Activated T-cell treated with anti-CD3 and anti-CD28 coated beads for 4 hours (primary cell): ENCODE results near the gene MAP2K7.
A peak's percentile ranks its signal among the peaks of the same experiment; 100 is the strongest.

Source experiments
- DNase-seq: peaks from one replicate; pipeline ENCODE4 v3.0.0-alpha.2; 2020

MAP2K7 gene

DNA sequence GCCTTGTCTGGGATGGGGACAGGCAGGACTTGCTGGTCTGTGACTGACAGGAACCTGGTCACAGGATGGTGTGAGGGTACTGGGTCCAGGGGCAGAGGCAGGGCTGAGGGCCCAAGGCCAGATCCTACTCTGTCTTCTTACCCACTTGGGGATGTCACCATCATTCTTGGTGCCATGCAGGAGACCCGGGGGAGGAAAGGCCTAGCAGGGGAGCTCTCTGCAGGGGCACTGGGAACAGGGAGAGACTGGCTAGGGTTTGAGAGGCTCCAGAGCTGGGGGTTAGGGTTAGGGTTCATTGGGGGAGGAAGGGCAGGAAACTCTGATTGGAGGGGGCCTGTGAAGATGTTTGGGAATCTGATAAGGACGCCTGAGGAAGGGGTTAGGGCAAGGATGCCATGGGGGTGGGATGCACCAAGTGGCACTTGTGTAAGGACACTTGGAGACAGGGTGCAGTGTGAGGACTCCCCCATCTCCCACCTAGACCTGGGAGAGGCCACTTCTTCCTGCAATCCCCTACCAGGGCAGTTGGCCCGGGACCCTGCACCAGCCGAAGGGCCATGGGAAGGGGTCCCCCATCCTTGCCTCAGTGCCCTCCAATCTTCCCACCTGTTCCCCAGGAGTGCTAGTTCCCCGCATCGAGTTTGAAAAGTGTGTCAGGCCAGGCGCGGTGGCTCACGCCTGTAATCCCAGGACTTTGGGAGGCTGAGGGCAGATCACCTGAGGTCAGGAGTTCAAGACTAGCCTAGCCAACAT, 36.4 kb upstream of the MAP2K7 start:
- no peak for DNase-seq

DNA sequence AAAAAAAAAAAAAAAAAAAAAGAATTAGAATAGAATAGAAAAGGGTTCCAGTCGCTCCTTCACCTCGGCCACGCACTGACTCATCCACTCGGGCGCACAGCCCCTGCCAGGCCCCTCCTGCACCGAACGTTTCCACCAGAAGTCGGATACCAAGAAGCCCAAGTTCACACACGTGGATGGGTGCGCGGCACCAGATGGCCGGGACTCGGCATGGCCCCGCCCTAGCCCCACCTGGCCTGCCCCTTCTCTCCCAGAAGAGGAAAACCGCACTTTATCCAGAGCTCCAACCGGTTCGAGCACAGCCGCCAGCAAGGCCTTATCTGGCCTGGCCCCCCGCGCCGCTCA, 35.4 kb upstream of the MAP2K7 start:
- no peak for DNase-seq

DNA sequence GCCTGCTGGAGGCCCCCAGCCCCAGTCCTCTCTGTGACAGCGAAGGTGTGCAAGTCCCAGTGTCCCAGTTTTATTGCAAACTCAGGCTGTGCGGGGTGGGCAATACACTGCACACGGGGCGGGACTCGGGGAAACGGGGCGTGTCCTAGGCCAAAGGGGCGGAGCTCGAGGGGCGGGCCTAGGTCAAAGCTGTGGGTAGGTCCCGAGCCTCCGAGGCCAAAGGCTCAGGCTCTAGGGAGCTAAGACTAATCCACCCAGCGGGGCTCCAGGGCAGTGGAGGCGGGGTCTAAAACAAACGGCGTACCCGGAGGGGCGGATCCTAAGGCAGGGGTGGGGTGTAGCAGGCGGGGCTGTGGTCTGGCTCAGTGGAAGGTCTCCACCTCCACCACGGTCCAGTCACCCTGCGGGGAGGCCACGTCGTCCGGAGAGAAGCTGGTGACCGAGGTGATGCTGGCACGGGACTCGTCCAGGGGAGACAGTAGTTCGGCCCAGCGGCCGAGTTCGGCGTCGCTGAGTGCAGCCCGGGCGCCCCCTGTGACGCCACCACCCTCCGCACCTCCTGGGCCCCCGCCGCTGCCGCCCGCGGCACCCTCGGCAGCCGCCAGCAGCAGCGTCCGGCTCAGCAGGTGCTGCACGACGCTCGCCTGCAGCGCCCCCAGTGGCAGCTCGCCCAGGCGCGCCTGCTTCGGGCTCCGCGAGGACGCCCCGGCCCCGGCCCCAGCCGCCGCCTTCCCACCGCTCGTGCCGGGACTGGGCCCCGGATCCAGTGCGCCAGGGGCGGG, 34.8 kb upstream of the MAP2K7 start:
- DNase-seq = peak; percentile 66

DNA sequence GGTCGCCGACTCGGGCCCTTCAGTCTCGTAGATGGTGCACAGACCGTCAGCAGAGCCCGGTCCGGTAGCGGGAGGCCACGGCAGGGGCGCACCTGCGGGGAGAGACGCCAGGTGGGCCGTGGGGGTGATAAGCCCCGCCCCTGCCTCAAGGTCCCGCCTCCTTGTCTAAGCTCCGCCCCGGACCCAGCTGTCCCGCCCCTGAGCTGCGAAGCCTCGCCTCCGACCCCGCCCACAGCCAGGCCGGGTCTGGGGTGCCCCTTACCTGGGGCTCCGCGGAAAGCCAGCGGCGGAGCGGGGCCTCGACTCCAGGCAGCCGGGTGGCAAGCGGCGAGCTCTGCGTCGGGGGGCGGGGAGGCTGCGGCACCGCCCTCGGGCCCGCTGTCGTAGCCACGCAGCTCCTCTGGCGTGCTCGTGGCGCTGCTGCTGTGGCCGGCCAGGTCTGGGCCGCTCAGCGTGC, 34.2 kb upstream of the MAP2K7 start:
- peak; percentile 77 for DNase-seq

DNA sequence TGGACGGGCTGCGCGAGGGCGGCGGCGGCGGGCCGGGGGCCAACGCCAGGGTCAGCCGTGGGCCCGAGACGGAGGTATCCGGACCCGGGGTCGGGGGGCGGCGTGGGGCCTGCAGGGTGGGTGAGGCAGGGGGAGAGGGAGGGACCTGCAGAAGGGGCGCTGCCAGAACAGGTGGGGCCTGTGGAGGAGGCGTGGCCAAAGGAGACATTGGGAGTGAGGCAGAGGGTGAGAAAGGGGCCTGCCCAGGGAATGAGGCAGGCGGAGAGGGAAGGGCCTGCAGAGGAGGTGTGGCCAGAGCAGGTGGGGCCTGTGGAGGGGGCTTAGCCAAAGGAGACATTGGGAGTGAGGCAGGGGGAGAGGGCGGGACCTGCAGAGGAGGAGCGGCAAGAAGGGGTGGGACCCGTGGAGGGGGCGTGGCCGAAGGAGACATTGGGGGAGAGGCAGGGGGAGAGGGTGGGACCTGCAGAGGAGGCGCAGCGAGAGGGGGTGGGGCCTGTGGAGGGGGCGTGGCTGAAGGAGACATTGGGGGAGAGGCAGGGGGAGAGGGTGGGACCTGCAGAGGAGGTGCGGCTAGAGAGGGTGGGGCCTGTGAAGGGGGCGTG, 33.7 kb upstream of the MAP2K7 start:
- DNase-seq = peak; percentile 35

DNA sequence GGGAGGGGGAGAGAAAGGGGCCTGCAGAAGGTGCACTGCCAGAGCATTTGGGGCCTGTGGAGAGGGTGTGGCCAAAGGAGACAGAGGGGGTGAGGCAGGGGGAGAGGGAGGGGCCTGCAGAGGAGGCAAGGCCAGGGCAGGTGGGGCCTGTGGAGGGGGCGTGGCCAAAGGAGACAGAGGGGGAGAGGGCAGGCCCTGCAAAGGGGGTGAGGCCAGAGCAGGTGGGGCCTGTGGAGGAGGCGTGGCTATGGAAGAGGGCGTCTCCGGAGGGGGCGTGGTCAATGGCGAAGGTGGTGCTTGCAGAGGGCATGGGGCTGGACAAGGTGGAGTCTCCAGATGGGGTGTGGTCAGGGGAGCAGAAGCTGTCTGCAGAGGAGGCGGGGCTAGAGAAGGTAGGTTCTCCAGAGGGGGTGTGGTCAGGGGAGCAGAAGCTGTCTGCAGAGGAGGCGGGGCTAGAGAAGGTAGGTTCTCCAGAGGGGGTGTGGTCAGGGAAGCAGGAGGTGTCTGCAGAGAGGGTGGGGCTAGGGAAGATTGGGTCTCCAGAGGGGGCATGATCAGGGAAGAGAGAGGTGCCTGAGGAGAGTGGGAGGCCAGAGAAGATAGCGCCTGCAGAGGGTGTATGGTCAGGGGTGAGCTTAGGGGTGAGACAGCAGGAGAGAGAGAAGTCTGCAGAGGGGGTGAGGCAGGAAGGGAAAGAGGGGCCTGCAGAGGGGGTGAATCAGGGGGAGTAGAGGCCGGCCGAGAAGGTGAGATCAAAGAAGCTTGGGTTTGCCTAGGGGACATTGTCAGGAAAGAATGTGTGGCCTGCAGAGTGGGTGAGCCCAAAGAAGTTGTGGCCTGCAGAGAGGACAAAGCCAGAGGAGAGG, 32.9 kb upstream of the MAP2K7 start:
- no peak for DNase-seq

DNA sequence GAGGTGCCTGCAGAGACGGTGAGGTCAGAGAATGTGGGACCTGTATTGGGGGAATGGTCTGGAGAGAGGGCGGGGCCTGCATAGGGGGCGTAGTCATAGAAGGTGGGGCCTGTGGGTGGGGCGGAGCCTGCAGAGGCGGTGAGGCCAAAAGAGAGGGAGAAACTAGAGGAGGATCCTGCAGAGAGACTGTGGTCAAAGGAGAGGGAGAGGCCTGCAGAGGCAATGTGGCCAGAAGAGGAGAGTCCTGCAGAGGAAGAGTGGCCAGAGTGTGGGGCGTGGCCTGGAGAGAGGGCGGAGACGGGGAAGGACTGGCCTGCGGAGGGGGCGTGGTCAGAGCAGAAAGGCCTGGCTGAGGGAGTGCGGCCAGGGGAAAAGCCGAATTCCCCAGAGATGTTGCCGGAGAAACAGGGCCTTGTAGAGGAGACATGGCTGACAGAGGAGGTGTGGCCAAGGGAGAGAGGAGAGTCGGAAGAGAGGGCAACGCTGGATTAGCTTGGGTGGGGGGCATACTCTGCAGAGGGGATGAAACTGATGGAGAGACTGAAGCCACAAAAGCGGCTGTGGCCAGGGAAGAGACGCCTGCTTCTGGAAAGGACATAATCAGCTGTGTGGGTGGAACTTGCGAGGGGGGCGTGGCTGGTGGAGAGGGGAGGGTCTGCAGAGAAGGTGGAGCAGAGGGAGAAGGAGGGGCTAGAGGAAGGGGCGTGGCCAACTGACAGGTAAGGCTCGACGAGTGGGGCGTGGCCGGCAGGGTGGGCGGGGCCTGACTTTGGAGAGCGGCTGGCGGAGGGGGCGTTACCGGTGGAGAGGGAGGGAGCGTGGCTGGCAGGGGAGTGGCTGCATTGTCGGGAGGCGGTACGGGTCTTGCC, 32.0 kb upstream of the MAP2K7 start:
- DNase-seq = peak; percentile 69

DNA sequence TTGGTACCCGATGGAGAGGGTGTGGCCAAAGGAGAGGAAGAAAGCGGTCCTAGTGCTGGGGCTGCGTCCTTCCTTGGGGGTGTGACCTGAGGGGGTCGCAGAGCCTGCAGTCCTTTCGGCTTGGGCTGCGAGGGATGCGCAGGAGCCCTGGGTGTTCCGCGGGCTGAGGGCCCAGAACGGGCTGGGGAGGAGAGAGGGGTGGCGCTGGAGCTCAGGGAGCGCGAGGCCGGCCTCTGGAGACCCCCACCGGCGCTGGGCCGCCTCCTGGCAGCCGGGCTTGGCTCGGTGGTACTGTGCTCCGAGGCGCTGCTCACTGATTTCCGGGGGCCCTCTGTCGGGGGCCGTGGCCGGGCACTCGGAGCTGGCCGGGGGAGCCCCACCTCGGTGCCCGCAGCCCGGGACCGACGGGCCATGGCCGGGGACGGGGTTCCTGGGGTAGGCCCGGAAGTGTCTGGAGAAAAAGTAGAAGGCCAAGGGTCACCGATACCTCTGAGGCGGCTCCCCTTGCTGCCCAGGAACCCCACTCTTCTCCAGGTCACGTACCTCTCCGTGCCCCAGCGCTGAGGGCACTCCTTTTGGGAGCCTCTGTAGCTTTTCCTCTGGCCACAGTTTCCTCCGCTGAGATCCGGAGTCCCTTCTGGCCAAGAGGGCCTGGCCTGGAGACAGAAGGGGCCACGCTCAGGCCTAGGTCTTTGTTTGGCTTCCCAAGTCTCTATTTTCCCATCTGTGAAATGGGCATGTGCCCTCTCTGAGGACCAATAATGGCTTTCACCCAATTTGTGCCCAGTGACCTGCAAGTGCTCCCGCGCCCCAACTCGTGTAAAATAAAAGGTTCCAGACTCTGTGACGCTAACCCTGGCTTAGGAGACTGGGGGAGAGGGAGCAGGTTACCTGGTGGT, 31.1 kb upstream of the MAP2K7 start:
- DNase-seq = no peak

DNA sequence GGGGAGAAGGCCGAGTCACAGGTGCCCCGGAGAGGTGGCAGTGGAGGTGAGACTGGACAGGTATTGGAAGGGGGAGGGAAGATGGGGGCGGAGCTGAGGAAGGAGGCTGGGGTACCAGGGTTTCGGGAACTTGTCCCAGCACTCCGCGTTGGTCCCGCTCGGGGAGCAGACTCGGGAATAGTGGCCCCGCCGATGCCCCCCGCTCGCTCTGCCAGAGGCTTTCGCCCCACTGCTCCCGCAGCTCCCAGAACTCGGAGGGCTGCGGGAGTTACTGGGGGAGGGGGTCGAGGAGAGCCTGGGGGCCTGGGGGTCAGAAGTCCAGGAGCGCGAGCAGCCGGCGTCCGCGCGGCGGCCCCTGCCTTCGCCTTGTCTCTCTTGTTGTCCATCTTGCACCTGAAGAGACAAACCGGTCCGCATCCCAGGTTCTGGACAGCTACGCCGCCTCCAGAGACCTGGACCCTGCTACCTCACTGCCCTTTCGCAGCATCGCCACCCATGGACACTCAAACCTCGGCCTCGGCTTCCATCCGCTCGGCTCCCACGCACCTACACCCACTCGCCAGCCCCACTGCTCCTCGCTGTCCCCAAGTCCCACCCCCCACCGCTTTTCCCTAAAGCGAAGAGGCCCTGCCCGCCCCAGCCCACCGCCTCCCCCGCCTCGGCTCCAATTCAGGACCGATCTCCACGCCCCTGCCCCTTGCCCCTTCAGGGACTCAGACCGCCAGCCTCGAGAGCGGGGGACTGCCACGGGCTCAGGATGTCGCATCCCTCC, 30.2 kb upstream of the MAP2K7 start:
- no peak for DNase-seq

DNA sequence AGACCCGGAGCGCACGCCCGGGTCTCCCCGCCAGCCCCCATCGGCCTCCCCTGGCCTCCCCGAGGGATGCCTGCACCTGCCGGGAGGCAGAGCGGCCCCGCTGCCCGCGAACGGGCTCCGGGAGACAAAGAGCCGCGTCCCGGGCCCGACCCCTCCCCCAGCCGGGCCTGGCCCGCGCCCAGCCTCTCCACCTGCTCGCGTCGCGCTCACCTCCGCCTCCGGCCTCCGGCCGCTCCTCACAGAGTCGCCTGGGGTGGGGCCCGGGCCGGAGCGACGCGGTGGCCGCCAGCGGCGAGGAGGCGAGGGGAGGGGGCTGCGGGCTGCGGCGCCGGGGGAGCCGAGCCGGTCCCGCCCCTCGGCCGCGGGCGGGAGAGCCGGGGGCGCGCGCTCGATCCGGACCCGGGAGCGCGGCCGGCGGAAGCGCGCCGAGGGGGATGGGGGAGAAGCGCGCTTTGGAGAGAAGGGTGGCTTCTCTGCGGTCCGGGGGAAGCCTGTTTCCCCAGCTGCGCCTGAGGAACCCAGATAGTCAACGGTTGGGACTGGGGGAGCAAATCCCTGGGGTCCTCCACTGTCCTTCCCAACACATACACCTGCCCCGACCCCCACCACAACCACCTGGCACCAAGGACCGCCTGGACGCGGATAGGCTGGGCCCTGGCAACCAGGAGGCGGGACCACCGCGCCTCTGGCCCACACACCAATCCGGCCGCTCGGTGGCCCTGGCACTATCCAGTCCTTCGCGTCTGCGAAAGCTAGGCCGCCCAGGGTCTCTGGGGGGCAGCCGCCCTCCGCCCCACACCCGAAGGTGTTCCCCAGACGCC, 29.4 kb upstream of the MAP2K7 start, which contains the start of gene PRR36:
Gene PRR36 (minus strand): TSS at position 315 of the 821 bp plus-strand sequence. CDS start 701 bp downstream, outside the sequence.
- DNase-seq = no peak

DNA sequence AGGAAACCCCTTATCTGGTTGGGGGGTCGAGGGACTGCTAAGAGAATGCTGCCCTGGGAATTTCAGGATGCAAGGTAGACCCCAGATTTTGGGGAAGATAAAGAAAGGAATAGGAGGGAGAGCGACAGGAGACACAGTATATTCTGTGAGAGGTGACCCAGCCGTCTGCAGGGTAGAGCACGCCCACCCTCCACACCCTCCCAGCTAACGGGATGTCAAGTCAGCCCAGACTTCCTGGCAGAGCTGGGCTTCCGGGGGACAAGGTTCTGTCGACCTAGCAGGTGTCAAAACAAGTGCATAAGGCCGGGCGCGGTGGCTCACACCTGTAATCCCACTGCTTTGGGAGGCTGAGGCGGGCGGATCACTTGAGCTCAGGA, 28.8 kb upstream of the MAP2K7 start:
- no peak for DNase-seq

DNA sequence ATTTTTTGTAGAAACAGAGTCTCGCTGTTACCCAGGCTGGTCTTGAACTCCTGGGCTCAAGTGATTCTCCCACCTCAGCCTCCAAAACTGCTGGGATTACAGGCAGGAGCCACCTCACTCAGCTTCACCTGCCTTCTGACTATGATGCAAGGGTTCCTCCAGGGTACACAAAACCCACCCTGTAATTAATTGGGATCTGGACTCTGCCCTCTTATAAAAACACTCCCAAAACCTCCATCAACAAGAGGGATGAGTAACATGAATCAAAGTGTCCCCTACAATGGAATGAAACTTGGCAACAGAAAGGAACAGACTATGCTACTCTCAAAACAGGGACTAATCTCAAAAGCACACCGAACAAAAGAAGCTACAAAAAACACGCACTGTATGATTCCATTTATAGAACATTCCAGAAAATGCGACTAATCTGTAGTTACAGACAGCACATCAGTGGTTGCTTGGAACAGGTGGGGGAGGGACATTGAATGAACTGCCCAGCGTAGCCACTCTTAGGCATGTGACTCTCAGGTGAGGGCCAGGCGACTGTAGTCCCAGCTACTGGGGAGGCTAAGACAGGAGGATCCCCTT, 26.3 kb upstream of the MAP2K7 start:
- no peak for DNase-seq

DNA sequence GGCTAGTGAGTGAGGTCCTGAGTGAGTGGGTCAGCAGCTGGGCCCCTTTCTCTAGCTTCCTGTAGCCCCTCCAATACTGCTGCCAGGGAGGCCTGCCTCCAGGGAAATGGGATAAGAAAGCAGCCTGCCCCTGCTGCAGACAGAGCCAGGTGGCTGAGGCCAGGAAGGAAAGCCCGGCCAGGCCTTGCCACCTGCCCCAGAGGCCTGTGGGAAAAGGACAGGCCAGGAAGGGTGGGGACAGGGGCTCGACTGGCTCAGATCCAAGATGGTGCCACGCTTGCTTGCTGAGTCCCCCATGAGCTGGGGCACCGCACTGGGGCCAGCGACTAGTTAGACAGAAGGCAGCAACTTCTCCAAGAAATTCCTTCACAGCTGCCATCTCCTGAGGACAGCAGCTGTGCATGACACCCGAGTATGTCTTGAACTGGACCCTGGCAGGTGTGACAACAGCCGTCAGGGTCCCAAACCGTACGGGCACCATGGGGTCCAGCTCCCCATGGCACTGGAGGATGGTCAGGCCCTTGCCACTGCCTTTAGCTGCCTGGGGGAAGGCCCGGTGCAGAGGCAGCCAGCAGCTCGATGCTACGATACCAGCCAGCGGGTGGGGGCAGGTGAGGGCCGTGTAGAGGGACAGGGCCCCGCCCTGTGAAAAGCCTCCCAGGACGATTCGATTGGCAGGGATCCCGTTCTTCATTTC, 24.4 kb upstream of the MAP2K7 start:
- DNase-seq = no peak

DNA sequence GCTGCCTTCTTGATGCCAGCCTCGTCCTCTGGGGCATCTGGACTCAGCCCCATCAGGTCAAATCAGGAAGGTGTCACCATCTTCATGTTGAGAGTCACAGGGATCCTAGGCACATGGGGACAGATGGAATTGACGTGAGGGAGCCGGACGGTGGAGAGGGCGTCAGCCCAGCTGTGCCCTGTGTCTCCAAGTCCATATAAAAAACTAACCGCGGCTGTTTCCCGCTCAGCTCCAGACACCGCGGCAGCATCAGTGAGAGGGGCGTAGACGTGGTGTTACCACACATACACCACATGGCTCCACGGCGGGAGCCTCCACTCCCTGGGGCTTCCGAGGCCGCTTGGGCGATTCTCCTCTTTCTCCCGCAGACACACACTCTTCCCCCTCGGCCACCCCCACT, 23.8 kb upstream of the MAP2K7 start:
- DNase-seq = no peak

DNA sequence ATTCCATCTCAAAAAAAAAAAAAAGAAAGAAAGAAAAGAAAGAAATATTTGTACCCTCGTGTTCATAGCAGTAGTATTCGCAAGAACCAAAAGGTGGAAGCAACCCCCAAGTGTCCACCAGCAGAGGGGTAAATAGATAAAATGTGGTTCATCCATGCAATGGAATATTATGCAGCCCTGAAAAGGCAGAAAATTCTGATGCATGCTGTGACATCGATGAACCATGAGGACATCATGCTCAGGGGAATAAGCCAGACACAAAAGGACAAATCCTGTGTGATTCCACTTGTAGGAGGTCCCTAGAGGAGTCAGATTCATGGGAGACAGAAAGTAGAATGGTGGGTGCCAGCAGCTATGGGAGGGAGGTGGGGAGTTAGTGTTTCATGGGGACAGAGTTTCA, 21.8 kb upstream of the MAP2K7 start:
- no peak for DNase-seq

DNA sequence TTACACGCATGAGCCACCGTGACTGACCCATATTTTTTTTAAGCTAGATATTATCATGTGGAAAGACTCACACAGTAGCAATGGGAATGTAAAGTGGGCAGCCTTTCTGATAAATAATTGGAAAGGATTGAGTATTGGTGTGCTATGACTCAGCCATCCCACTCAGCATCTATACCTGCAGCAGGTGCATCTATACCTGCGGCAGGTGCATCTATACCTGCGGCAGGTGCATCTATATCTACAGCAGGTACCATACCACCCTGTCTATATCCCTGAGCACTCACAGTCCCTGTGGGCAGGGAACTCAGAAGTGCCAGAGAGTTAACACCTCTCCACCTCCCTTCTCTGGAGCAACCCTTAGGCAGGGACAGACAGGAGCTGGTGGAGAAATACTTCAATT, 20.6 kb upstream of the MAP2K7 start:
- no peak for DNase-seq

DNA sequence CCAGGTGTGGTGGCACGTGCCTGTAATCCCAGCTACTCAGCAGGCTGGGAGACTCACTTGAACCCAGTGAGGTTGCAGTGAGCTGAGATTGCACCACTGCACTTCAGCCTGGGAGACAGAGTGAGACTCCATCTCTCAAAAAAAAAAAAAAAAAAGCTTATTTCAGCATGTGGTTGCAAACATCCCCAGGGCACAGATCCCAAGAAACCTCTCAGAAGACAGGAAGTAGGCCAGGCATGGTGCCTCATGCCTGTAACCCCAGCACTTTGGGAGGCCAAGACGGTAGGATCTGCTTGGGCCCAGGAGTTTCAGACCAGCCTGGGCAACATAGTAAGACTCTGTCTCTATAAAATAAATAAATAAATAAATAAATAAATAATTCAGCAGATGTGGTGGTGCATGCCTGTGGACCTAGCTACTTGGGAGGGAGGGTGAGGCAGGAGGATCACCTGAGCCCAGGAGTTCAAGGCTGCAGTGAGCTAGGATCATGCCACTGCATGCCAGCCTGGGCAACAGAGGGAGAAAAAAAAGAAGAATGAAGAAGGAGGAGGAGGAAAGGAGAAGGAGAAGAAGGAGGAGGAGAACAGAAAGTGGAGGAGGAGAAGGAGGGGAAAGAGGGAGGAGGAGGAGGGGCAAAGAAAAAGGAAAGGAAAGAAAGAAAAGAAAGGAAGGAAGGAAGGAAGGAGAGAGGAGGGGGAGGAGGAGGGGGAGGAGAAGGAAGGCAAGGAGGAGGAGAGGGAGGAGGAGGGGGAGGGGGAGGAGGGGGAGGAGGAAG, 19.7 kb upstream of the MAP2K7 start:
- DNase-seq = no peak
